H9 (cell line): ENCODE measurements around the gene OR6C76. TPM values are rescaled to one million over a fixed set of nuclear protein-coding genes. Genes with fewer than 3 reads are reported as not detected.

ENCODE experiments used
- DNase-seq: peaks from one replicate; pipeline ENCODE4 v3.0.0-alpha.2; 2017
- H2AFZ ChIP-seq: one replicate; pipeline ENCODE4 v1.6.1; 2013; ENCODE audit warnings: mild to moderate bottlenecking, low read length, control low read depth, moderate library complexity
- H2AK5ac ChIP-seq: 2 replicates; pipeline ENCODE4 v1.6.1; 2013; ENCODE audit warnings: low read length, control low read depth, mixed read lengths; ENCODE audit not compliant: insufficient read length
- H2BK120ac ChIP-seq: one replicate; pipeline ENCODE4 v1.6.1; 2013; ENCODE audit warnings: low read depth, mild to moderate bottlenecking, low read length, control low read depth, inconsistent platforms; ENCODE audit not compliant: poor library complexity, severe bottlenecking
- H2BK12ac ChIP-seq: 2 replicates; pipeline ENCODE4 v1.6.1; 2013; ENCODE audit warnings: low read length, control low read depth, mixed read lengths, low read depth; ENCODE audit not compliant: insufficient read length
- H2BK15ac ChIP-seq: 2 replicates; pipeline ENCODE4 v1.6.1; 2013; ENCODE audit warnings: low read depth, low read length, control low read depth
- H2BK20ac ChIP-seq: one replicate; pipeline ENCODE4 v1.6.1; 2013; ENCODE audit warnings: low read depth, mild to moderate bottlenecking, low read length, control low read depth, inconsistent platforms; ENCODE audit not compliant: poor library complexity, severe bottlenecking
- H2BK5ac ChIP-seq: 2 replicates; pipeline ENCODE4 v1.6.1; 2013; ENCODE audit warnings: low read length, control low read depth, mixed read lengths; ENCODE audit not compliant: insufficient read length
- H3K14ac ChIP-seq: 2 replicates; pipeline ENCODE4 v1.6.1; 2013; ENCODE audit warnings: low read length, control low read depth; ENCODE audit not compliant: insufficient read depth
- H3K18ac ChIP-seq: 2 replicates; pipeline ENCODE4 v1.6.1; 2013; ENCODE audit warnings: low read depth, mild to moderate bottlenecking, mixed read lengths, low read length, control low read depth; ENCODE audit not compliant: insufficient read length
- H3K23ac ChIP-seq: 2 replicates; pipeline ENCODE4 v1.6.1; 2013; ENCODE audit warnings: low read length, control low read depth, mixed read lengths, low read depth; ENCODE audit not compliant: insufficient read length
- H3K23me2 ChIP-seq: 2 replicates; pipeline ENCODE4 v1.6.1; 2013; ENCODE audit warnings: low read depth, mild to moderate bottlenecking, mixed read lengths, low read length, control low read depth; ENCODE audit not compliant: insufficient read length, poor library complexity, severe bottlenecking
- H3K27ac ChIP-seq: 2 replicates; pipeline ENCODE4 v1.5.1; 2013; ENCODE audit warnings: low read length, control low read depth, mixed read lengths, low read depth; ENCODE audit not compliant: insufficient read length
- H3K27me3 ChIP-seq: 2 replicates; pipeline ENCODE4 v1.6.1; 2013; ENCODE audit warnings: low read length, control low read depth, inconsistent platforms; ENCODE audit not compliant: insufficient read depth
- H3K4ac ChIP-seq: 2 replicates; pipeline ENCODE4 v1.6.1; 2013; ENCODE audit warnings: low read depth, mild to moderate bottlenecking, control low read depth, inconsistent platforms, low read length, moderate library complexity
- H3K4me1 ChIP-seq: 2 replicates; pipeline ENCODE4 v1.6.1; 2013; ENCODE audit warnings: low read length, control low read depth, inconsistent platforms; ENCODE audit not compliant: insufficient read depth
- H3K4me2 ChIP-seq: 2 replicates; pipeline ENCODE4 v1.6.1; 2013; ENCODE audit warnings: low read length, control low read depth, mixed read lengths; ENCODE audit not compliant: insufficient read length, insufficient read depth
- H3K56ac ChIP-seq: 2 replicates; pipeline ENCODE4 v1.6.1; 2013; ENCODE audit warnings: low read depth, mild to moderate bottlenecking, mixed read lengths, low read length, control low read depth; ENCODE audit not compliant: insufficient read length
- H3K79me1 ChIP-seq: 2 replicates; pipeline ENCODE4 v1.6.1; 2013; ENCODE audit warnings: low read depth, mild to moderate bottlenecking, moderate library complexity, low read length, control low read depth, inconsistent platforms; ENCODE audit not compliant: insufficient read depth, poor library complexity, severe bottlenecking
- H3K79me2 ChIP-seq: 2 replicates; pipeline ENCODE4 v1.6.1; 2013; ENCODE audit warnings: low read length, control low read depth, inconsistent platforms; ENCODE audit not compliant: insufficient read depth
- H3K9ac ChIP-seq: 2 replicates; pipeline ENCODE4 v1.6.1; 2013; ENCODE audit warnings: low read length, control low read depth, mixed read lengths; ENCODE audit not compliant: insufficient read length; ENCODE audit errors: extremely low read depth
- H3K9me3 ChIP-seq: one replicate; pipeline ENCODE4 v1.6.1; 2013; ENCODE audit warnings: low read depth, low read length, inconsistent platforms; ENCODE audit not compliant: control insufficient read depth
- H3T11ph ChIP-seq: one replicate; pipeline ENCODE4 v1.6.1; 2013; ENCODE audit warnings: mild to moderate bottlenecking, low read length, control low read depth, inconsistent platforms
- H4K20me1 ChIP-seq: one replicate; pipeline ENCODE4 v1.6.1; 2013; ENCODE audit not compliant: control insufficient read depth, insufficient read length, insufficient read depth
- H4K5ac ChIP-seq: 2 replicates; pipeline ENCODE4 v1.6.1; 2013; ENCODE audit warnings: low read depth, mild to moderate bottlenecking, mixed read lengths, low read length, control low read depth; ENCODE audit not compliant: insufficient read length
- H4K8ac ChIP-seq: replicated peaks from 2 replicates; pipeline ENCODE4 v1.6.1; 2013; ENCODE audit warnings: low read length, control low read depth, mixed read lengths, low read depth; ENCODE audit not compliant: insufficient read length
- H4K91ac ChIP-seq: 2 replicates; pipeline ENCODE4 v1.6.1; 2013; ENCODE audit warnings: low read depth, mild to moderate bottlenecking, moderate library complexity, mixed read lengths, low read length, control low read depth; ENCODE audit not compliant: insufficient read length
- H3K27ac Mint-ChIP-seq, 3 experiments: 2 replicates in 2 of 3; 3 replicates in 1 of 3; pipeline ENCODE4 v1.8.0; 2020 to 2021; ENCODE audit warnings: mixed read lengths in 3 of 3, mild to moderate bottlenecking in 1 of 3, moderate library complexity in 1 of 3
- H3K27me3 Mint-ChIP-seq: 2 replicates; pipeline ENCODE4 v1.8.0; 2021; ENCODE audit warnings: low read depth, mild to moderate bottlenecking, moderate library complexity, mixed read lengths
- H3K36me3 Mint-ChIP-seq, 3 experiments: 2 replicates in 2 of 3; 3 replicates in 1 of 3; pipeline ENCODE4 v1.8.0; 2020 to 2021; ENCODE audit warnings: low read depth in 3 of 3, mixed read lengths in 3 of 3; ENCODE audit not compliant: insufficient read depth in 1 of 3
- H3K4me1 Mint-ChIP-seq, 2 experiments: 2 replicates each; pipeline ENCODE4 v1.8.0; 2020; ENCODE audit warnings: mixed read lengths in 2 of 2
- H3K4me3 Mint-ChIP-seq, 2 experiments: 2 replicates in 1 of 2; 3 replicates in 1 of 2; pipeline ENCODE4 v1.8.0; 2020 to 2021; ENCODE audit warnings: mild to moderate bottlenecking in 2 of 2, mixed read lengths in 2 of 2, moderate library complexity in 1 of 2
- H3K9me3 Mint-ChIP-seq, 2 experiments: 2 replicates in 1 of 2; 3 replicates in 1 of 2; pipeline ENCODE4 v1.8.0; 2020; ENCODE audit warnings: mild to moderate bottlenecking in 2 of 2, mixed read lengths in 2 of 2, moderate library complexity in 1 of 2
- CTCF ChIP-seq: fragments of 200-600 bp; sonication (generic); conservative IDR thresholded peaks from 3 replicates; pipeline ENCODE4 v1.8.0; 2021; ENCODE audit warnings: antibody characterized with exemption, mild to moderate bottlenecking
- WGBS: extraction: QIAGEN DNeasy Blood & Tissue Kit; methylation state at CpG from one replicate; pipeline ENCODE4 v1.1.7; 2013; ENCODE audit warnings: missing lambda C conversion rate, low lambda C conversion rate, mixed read lengths; ENCODE audit not compliant: insufficient read length; ENCODE audit errors: extremely low coverage; 5-methylcytosine and 5-hydroxymethylcytosine counted together
- total RNA-seq: library from RNA; stranded (reverse); gene quantifications from 2 replicates; pipeline ENCODE4 v1.2.1, GENCODE V29; 2021

The OR6C76 gene
- total RNA-seq, 1 experiment from 2014 or later, result not detected

GRCh38 chr12:55469291-55469690 is 43.2 kb downstream of the OR6C76 start:
- no peak overlapping the region for H2BK20ac ChIP-seq
- no peak overlapping the region for H2BK120ac ChIP-seq
- H3K27ac ChIP-seq, result no peak overlapping the region
- H3K9ac ChIP-seq, result no peak overlapping the region
- no peak overlapping the region for H3K14ac ChIP-seq
- Mint-ChIP-seq H3K27me3 (no peaks in the 10 kb centered on the region), H3K9me3 (peaks cover 6 to 7% of the 10 kb centered on the region in 2 experiments), H3K36me3 (no peaks in the 10 kb centered on the region; a peak in 1 of 7 replicates), H3K4me1 (no peaks in the 10 kb centered on the region), H3K27ac (no peak overlapping the region), H3K4me3 (no peak overlapping the region)
- H3K4me1 ChIP-seq, result no peaks in the 10 kb centered on the region
- H2AFZ ChIP-seq, result no peak overlapping the region
- no peaks in the 10 kb centered on the region for H3K23me2 ChIP-seq
- no peaks in the 10 kb centered on the region for H3K27me3 ChIP-seq
- no peak overlapping the region for H3K4me2 ChIP-seq
- H4K5ac ChIP-seq, result no peak overlapping the region
- no CpG with 5 or more reads among the region's 2 CpGs for WGBS
- H3K4ac ChIP-seq, result no peak overlapping the region
- no peaks in the 10 kb centered on the region for H3K9me3 ChIP-seq
- H3K79me2 ChIP-seq, result no peaks in the 10 kb centered on the region
- no peak overlapping the region for H3T11ph ChIP-seq
- TF ChIP-seq CTCF, result no peak
- no peak overlapping the region for H2AK5ac ChIP-seq
- H3K79me1 ChIP-seq, result no peaks in the 10 kb centered on the region
- H4K91ac ChIP-seq, result no peak overlapping the region
- H2BK15ac ChIP-seq, result no peak overlapping the region
- no peak overlapping the region for H3K18ac ChIP-seq
- no peak overlapping the region for H3K23ac ChIP-seq
- H2BK12ac ChIP-seq, result no peak overlapping the region
- H3K56ac ChIP-seq, result no peak overlapping the region
- no peak overlapping the region for H4K8ac ChIP-seq
- no peak overlapping the region for H2BK5ac ChIP-seq
- no peak for DNase-seq
- no peaks in the 10 kb centered on the region for H4K20me1 ChIP-seq
